A172 (cell line): Measurements from ENCODE around the gene ZNF660. TPM values are rescaled to one million over a fixed set of nuclear protein-coding genes. Genes with fewer than 3 reads are reported as not detected.
"Not testable (repeated sequence)": the region's sequence is repeated elsewhere in the genome, so short reads cannot be mapped to it uniquely, and the experiment has no call there.

Source experiments
- DNase-seq: peaks from one replicate; pipeline ENCODE4 v3.0.0-alpha.2; 2015; ENCODE audit warnings: low spot score
- total RNA-seq: library from RNA; depleted of rRNA; stranded (reverse); fragments of >200 nt; shearing (Covaris generic); gene quantifications from 2 replicates; pipeline ENCODE4 v1.2.3, GENCODE V29; 2014; rRNA removed

Gene ZNF660
- not detected in 2 replicates for total RNA-seq

- no peak for DNase-seq
These were observed at the start of gene ZNF660 for GRCh38 chr3:44584646-44585501. Gene ZNF660, plus strand, starts transcription at chr3:44584964. Its CDS starts 9,230 bp downstream, at chr3:44594194.

- no peak for DNase-seq
These were observed 49.4 kb upstream of the ZNF660 start for GRCh38 chr3:44535364-44535763.

- not testable (repeated sequence) for DNase-seq
These were observed 40.0 kb upstream of the ZNF660 start for GRCh38 chr3:44544811-44545210.

GRCh38 chr3:44554626-44555592, 29.9 kb upstream of the ZNF660 start, which contains the start of gene ZKSCAN7:
Gene ZKSCAN7, plus strand, starts transcription at chr3:44555193. Its CDS starts 1,855 bp downstream, at chr3:44557048.
- no peak for DNase-seq

- DNase-seq, result no peak
These were observed 29.0 kb upstream of the ZNF660 start for GRCh38 chr3:44555723-44556122.

- DNase-seq, result no peak
These were observed 27.7 kb upstream of the ZNF660 start for GRCh38 chr3:44557074-44557473.

GRCh38 chr3:44561076-44561475, 23.7 kb upstream of the ZNF660 start:
- DNase-seq, result no peak

- no peak for DNase-seq
These were observed 22.6 kb upstream of the ZNF660 start for GRCh38 chr3:44562147-44562546.

- DNase-seq, result no peak
These were observed 16.2 kb upstream of the ZNF660 start for GRCh38 chr3:44568561-44568960.

GRCh38 chr3:44571024-44571423, 13.7 kb upstream of the ZNF660 start:
- no peak for DNase-seq

GRCh38 chr3:44576613-44577012, 8.2 kb upstream of the ZNF660 start:
- no peak for DNase-seq

- DNase-seq, result not testable (repeated sequence)
These were observed 7.3 kb upstream of the ZNF660 start for GRCh38 chr3:44577354-44577952.

GRCh38 chr3:44578316-44578715, 6.4 kb upstream of the ZNF660 start:
- DNase-seq, result not testable (repeated sequence)

- not testable (repeated sequence) for DNase-seq
These were observed 5.7 kb upstream of the ZNF660 start for GRCh38 chr3:44578924-44579515.

GRCh38 chr3:44579749-44580148, 5.0 kb upstream of the ZNF660 start:
- DNase-seq, result not testable (repeated sequence)

GRCh38 chr3:44580971-44581370, 3.8 kb upstream of the ZNF660 start:
- not testable (repeated sequence) for DNase-seq

GRCh38 chr3:44596621-44597020, 11.9 kb downstream of the ZNF660 start:
- no peak for DNase-seq

GRCh38 chr3:44601749-44602148, 17.0 kb downstream of the ZNF660 start:
- DNase-seq, result no peak

GRCh38 chr3:44612678-44613077, 27.9 kb downstream of the ZNF660 start:
- DNase-seq, result no peak

- DNase-seq, result peak; percentile 89
These were observed 40.2 kb downstream of the ZNF660 start, which contains the start of gene ZNF197 for GRCh38 chr3:44624749-44625480. Gene ZNF197, plus strand, starts transcription at chr3:44625036. Its CDS starts 4,119 bp downstream, at chr3:44629155.

- no peak for DNase-seq
These were observed 44.0 kb downstream of the ZNF660 start for GRCh38 chr3:44628716-44629115.
